GM18508 (cell line): Measurements from ENCODE around the gene RBPJ.

Source experiments
- ATAC-seq: cut with Tn5 transposase; IDR thresholded peaks from one replicate; pipeline ENCODE4 v1.9.1; 2021; ENCODE audit warnings: moderate number of reproducible peaks; ENCODE audit not compliant: insufficient read depth, unreplicated experiment

RBPJ gene

DNA sequence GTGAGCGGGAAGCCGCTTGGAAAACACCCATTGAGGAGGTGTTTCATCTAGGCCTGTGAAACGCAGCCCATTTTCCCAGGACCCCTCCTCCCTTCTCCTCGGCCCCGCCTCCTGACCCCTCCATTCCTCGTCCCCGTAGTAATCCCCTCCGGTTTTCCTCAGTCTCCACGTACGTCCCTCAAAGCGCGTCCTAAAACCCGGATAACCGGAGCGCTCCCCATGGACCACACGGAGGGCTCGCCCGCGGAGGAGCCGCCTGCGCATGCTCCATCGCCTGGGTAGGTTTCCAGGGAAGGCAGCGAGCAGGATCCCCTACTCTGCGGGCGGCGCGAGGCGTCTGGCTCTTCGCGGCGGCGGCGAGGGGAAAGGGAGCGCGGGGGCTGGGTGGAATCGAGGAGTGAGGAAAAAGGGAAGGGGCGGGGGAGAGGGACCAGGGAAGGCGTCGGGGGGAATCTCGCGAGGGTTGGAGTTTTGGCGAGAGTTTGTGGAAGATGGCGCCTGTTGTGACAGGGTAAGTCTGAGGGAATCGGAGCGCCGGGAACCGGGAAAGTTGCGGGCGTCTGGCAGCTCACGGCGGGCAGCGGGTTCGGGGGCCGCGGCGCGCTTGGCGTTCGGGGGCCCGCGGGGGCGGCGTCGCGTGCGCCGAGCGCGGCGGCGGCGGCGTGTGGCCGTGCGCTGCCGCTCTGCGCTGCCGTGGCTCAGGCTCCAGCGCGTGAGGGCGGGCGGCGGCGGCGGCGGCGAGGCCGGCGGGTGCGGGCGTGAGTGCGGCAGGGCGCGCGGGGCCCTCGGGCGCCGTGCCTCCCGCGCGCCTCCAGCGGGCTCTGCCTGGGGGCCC is at the start of gene RBPJ:
TSS of gene RBPJ (plus strand) at position 477 of the 835 bp plus-strand sequence. CDS start at position 492, 15 bp downstream.
- ATAC-seq: no peak

DNA sequence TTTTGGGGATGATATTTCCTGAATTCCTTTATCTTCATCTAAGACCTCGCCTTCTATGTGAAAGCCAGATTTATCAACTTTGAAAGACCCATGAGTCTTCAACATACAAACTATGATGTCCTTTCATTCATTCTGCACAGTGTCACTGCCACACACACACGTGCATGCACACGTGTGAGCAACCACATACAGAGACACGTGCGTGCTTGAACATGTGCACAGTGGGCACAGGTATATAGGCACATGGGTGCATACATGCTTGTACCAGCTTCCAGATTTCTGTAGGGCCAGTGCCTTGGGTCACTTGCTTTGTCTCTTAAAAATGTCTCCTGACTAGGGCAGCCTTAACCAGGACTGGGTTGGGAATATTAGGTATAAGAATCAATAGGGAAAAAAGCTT is 49.1 kb upstream of the RBPJ start:
- ATAC-seq: no peak

DNA sequence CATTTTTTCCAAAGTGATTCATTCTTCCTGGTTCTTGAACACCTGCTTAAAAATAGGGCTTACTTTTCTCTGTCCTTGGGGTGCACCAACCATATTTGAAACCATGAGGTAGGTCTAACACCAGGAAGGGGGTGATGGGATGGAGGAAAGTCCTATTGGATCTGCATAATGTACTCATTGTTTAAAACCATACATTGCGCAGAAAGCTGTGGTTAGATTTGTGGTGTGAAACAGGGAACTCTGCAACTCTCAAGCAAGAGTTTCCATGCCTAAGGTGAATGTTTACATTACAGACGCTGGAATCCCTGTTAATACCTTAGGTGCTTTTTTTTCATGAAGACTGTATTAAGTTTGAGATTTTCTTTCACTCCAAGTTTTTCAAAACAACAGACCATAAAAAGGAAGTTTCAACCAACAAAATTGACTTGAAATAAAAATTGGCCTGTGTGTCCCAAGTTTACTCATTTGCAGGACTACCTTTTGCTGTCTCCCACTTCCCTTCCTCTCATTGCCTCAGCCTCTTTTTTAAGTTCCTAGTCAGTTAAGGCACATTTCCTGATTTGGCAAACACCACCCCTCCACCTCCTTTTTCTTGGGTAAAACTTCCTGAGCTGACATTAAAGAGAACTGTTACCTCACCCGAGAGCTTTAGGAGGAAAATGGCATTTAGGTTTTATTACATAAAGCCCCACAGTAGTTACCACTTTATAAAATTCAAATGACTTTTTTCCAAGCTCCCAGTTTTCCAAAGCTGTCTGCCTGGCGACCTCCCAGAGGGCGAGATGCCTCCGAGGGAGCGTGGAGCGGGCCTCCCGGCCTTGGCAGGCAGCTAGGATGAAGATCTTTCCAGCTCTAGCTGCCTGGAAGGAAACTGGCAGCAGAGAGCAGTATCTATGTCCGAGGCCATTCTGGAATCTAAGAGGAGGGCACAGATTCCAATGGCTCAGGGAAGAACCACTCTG is 47.9 kb upstream of the RBPJ start:
- ATAC-seq: no peak

DNA sequence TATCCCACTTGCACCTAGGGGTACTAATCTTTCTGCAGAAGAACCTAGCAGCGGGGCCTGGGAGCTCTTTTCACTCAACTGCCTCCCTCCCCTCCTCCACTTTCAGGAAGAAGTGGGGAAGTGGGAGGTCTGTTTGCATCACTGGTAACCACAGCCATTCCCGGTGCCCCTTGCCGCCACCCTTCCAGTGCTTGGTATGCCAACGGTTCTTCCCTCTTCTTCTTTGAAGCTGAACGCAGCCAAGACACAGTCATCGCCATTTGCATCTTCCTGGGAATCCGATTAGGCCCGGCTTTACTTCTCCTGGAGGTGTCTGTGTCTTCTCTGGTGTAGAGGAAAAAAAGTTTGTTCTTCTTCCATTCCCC is 47.2 kb upstream of the RBPJ start:
- ATAC-seq: no peak

DNA sequence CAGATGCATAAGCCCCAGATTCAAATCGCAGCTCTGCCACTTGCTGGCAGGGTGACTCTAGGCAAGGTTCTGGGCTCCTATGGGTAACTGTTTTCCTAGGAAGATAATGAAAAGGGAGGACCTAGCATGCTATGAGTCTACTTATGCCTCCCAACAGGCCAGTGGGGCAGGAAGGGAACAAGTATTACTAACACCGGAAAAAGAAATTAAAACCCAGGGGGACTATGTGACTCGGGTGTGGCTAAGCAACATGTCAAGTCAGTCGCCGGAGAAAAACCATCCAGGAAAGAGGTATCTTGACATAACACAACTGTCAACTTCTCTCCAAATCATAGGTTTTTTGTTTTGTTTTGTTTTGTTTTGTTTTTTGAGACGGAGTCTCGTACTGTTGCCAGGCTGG is 45.5 kb upstream of the RBPJ start:
- no peak for ATAC-seq

DNA sequence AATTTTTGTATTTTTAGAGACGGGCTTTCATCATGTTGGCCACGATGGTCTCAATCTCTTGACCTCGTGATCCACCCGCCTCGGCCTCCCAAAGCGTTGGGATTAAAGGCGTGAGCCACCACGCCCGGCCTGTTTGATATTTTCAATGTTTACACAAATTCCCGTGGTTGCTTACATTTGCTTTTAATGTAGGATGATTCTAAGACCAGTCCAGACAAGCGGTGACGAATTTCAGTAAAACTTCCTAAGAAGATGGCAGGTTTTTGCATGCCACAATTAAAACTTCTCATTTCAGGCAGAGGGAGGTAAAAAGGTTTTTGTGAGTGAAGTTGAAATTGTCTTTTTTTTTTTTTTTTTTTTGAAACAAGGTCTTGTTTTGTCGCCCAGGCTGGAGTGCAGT is 41.4 kb upstream of the RBPJ start:
- no peak for ATAC-seq

DNA sequence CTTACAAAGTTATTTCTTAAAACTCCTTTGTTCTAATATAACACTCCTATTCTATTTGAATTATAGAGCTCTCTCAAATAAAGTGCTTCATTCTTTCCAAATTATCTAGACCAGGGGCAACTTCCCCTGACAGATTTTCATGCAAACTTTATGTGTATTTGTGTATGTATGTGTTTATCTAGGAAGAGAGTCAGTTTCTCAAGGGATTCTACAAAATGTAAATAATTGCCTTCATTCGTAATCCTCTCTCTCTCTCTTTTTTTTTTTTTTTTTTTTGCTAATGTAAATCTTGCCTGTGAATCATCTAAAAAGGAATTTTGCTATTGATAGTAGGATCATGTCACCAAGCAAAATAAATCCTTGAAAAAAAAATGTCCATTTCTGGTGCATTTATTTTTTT is 38.9 kb upstream of the RBPJ start:
- ATAC-seq: no peak

DNA sequence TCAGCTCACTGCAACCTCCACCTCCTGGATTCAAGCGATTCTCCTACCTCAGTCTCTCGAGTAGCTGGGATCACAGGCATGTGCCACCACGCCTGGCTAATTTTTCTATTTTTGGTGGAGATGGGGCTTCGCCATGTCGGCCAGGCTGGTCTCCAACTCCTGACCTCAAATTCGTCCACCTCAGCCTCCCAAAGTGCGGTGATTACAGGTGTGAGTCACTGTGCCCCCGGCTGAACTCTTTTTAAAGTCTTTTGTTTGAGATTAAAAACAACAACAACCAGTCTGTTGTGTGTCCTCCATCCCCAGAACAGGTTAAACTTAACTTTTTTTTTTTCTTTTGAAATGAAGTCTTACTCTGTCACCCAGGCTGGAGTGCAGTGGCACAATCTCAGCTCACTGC is 36.3 kb upstream of the RBPJ start:
- no peak for ATAC-seq

DNA sequence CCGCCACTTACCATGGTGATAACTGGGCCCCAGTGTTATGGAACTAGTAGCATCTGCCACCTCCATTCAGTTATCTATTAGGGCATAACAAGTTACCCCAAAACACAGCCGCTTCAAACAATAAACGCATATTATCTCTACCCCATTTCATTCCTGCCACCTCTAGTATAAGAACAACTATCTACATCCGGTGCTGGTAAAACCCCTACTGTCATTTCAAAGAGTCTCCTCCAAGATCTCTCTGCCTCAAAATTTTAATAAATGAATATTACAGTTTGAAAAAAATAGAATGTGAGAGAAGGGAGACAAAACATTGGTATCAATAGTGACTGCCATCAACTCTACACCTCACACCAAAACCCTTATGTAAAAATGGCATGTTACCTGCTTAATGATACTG is 35.5 kb upstream of the RBPJ start:
- ATAC-seq: no peak

DNA sequence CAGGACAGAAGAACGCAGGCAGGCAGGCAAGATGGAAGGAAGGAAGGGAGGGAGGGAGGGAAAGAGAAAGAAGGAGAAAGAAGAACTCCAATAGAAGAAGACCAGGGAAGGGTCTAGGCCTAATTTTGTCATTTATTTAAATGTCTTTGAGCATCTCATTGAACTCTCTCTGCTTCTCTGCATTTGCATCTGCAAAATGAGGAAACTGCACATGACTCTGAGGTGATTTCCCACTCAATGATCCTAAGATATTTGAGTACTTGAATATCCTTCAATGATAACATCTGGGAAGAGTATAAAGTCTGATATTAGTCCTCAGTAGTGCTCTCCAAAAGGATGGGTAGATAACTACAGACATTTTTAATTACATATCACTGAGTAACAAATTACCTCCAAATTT is 33.1 kb upstream of the RBPJ start:
- ATAC-seq: no peak

DNA sequence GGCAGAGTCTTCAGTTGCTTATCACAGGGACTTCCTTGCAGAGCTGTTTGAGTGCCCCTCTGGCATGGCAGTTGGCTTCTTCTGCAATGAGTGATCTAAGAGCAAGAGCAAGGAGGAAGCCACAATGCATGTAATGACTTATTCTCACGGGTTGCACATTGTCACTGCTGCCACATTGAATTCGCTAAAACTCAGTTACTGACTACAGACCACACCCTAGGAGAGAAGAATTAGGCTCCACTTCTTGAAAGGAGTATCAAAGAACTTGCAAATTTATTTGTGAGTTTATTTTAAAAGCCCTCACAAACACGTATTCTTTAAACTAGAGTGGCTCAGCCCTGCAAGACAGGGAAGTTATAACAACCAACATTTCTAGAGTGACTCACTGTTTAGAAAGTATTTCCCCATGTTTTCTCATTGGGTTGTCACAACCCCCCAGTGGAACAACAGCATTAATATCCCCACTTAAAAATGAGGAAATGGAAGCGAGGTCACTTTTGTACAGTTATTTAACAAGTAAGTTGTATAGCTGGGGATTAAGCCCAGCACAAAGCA is 32.4 kb upstream of the RBPJ start:
- peak; percentile 78 for ATAC-seq

DNA sequence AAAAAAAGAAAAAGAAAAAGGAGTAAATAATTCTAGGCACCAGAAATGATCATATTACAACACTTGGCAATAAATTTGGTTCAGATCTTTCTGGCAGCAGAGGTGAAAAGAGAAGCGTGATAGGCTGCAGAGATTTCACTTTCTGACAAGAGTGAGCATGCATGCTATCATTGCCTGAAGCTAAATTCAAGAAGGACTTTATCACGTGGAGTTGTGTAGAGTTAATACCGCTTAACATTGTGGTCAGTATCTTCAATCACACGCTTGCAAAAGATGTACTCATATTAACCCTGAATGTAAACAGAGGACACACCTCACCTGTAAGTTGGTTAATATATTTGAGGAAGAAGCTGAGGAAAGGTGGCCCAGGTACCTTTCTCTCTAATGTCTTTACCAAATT is 31.4 kb upstream of the RBPJ start:
- ATAC-seq: no peak

DNA sequence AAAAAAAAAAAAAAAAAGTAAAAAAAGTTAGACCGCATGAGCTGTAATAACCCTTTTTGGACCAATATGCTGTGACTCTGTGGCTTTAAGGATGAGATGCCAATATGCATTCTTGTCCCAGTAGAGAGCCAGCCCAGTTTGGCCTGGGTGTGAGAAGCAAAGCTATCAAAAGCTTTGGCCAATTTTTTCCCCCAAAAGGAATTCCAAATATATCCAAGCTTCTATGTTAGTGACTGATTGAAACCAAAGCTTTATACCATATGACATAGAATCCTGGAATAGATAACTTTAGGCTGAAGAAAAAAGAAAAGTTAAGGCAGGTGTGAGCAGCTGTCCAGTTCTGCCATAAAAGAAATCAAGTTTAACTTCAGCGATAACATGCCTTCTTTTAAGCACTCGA is 30.5 kb upstream of the RBPJ start:
- no peak for ATAC-seq

DNA sequence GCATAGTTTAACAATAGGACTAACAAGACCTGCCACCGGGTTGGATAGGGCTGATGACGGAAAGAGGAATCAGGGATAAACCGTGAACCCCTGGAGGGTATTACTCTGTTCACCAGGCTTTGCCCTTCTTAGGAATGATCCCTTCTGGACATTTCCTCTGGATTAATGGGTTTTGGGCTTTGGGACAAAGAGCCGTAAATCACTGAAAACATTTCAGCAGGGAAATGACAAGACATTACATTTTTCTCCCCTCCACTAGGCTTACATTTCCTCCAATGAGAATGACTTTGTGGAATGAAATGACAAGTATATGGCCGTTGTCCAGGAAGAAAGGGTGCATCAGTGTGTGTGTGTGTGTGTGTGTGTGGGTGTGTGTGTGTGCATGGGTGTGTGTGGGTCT is 25.9 kb upstream of the RBPJ start:
- ATAC-seq: no peak

DNA sequence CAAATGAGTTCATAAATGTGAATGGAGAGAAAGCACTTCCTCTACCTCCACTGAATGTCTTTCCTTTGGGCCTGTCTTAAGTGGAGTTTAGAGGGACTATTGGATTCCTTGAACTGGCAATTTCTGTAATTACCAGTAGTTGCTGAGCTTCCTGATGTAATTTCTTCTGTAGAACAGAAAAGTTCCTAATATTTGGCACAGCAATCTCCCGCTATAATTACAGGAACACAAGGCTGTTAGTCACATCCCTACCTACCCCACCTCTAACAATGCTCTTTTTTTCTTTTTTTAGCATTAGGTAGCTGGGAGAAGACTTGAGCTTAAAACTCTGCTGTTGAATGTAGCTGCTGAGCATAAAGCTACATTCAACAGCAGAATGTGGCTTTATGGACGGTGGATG is 24.8 kb upstream of the RBPJ start:
- ATAC-seq: no peak

DNA sequence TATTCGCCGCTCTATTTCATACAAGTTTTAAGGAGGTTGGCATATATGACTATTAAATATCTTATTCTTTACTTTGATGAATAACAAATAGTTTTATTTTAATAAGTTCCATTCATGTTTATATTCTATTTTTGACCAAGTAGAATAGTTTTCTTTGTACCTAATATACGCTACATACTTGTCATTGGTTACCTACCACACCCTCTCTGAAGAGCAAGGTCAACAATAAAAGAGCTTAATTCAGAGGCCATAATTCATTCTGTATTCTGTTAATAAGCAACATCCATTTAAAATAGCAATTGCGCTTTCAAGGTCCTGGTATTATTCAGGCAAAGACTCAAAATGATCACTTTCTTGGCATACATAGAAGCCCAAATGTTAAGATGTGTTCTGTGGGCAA is 24.3 kb upstream of the RBPJ start:
- ATAC-seq: no peak

DNA sequence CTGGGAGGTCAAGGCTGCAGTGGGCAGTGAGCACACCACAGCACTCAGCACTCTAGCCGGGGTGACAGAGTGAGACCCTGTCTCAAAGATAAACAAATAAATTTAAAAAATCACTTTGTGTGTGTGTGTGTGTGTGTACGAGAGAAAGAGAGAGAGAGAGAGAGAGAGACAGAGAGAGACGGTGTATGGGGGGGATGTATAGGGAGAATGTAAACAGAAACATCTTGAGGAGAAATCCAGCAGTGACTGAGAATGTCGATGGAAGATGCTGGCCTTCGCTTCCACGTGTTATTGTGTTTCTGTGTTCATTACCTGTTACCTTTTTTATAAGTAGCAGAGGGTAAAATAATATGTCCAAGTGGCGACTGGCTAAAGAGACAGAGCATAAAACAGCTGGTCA is 23.6 kb upstream of the RBPJ start:
- no peak for ATAC-seq

DNA sequence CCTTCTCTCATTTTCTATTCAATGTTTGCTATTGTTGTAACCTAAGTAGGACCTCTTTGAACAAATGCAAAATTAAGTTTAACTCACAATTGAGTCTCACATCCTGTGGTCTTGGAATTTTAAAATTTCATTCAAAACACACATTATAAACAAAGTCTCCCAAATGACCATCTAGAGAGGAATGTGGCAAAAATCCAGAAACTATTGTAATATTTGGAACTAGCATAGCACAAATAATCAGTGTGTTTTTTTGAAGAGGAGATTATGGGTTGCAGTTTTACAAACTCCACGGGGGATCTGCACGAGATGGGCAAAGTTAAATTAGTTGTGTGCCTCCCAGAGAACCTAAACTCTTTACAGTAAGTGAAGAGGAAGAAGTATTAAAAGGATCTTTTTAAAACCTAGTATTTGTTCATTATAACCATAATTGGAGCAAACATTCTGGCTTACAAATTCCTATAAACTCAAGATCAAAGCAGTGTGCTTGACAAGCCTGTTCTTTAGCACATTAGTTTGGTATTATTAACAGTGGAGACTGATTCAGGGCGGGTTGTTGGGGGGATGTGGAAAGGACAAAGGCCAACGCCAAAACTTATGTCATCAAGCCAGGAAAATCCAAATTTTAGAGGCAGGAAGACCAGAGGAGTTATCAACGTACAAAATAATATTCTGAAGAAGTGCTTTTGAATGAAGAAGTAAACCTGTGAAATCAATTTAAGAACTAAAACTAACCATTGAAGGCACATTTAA is 22.4 kb upstream of the RBPJ start:
- no peak for ATAC-seq

DNA sequence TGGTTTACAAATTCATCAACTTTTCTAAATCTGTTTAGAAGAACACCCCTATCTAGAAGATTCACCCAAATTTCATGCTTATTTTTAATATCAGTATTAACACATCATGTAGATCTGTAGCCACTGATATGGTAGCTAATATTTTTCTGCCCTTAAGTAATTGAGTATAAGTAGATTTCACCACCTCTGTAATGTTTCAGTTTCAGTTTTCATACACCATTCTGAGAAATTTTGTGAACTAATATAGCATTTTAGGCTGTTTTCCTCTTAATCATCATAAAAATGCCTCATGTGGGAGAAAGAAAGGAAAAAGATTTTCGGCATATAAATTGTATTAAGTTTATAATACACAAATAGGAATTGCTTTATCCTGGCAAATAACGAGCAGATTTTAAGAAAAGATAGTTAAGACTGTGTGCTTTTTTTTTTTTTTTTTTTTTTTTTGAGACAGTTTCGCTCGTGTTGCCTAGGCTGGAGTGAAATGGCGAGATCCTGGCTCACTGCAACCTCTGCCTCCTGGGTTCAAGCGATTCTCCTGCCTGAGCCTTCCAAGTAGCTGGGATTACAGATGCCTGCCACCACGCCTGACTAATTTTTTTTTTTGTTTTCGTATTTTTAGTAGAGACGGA is 21.4 kb upstream of the RBPJ start:
- no peak for ATAC-seq
